ENCODE measurements around the gene CDHR3. TPM values are rescaled to one million over a fixed set of nuclear protein-coding genes. Genes with fewer than 3 reads are reported as not detected.

CDHR3 gene
- total and polyA plus RNA-seq, 2 of the 8 experiments (the other 6 are each of a cell fraction or from before 2014, with no cell fraction given), result 6.4 to 6.8 TPM

DNA sequence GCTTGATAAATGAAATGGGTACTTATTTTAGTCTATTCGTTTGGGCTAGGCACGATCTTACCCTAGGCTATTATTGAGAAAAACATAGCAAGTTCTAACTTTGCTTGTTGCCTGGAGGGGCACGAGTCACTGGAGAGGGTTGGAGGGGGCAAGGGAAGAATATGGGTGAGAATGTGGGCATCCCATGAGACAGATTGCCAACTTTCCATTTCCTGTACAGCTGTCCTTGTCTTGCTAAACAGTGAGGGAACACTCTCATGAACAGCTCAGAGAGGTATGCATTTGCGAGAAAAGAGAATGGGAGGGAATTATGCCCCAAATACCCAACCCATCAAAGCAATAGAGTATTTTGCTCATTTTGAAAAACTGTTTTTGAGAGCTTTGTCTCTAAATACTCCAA, 9.2 kb downstream of the CDHR3 start:
- Histone ChIP-seq H2BK20ac (ENCODE audit: low read length) (no peak overlapping the region), H3K14ac (ENCODE audit: insufficient read length) (no peak overlapping the region), H3K4ac (replicated peaks; ENCODE audit: insufficient read length, low read depth, low read length) (no peak overlapping the region), H3K23me2 (ENCODE audit: low read depth, low read length) (no peaks in the 10 kb centered on the region), H2BK12ac (ENCODE audit: low read depth, low read length) (no peak overlapping the region), H3K27ac (ENCODE audit: low read depth, low read length) (no peak overlapping the region), H2BK5ac (ENCODE audit: low read depth, low read length) (no peak overlapping the region), H3K27me3 (replicated peaks in 1 of 4; ENCODE audit: control insufficient read depth in 3 of 4, extremely low read depth in 1 of 4, insufficient read depth in 3 of 4, low read length in 3 of 4) (no peaks in the 10 kb centered on the region), H3K4me1 (replicated peaks in 1 of 4; ENCODE audit: control insufficient read depth in 3 of 4, insufficient read depth in 4 of 4, low read length in 3 of 4) (peaks cover 0 to 10% (median 4%) of the 10 kb centered on the region in 4 experiments; a peak in 3 of 7 replicates), H2AK5ac (ENCODE audit: low read depth, low read length) (no peak overlapping the region), H3K9ac (replicated peaks in 1 of 4; ENCODE audit: extremely low read depth in 1 of 4, low read depth in 3 of 4, low read length in 3 of 4) (no peak overlapping the region), H3K4me2 (ENCODE audit: insufficient read depth in 1 of 2, low read depth in 2 of 2, low read length in 2 of 2) (no peak overlapping the region), H2AFZ (ENCODE audit: low read length) (no peak overlapping the region), H3K79me2 (ENCODE audit: control insufficient read depth in 1 of 2, insufficient read depth in 2 of 2, low read length in 2 of 2) (no peaks in the 10 kb centered on the region), H2BK15ac (ENCODE audit: low read length) (0 out of 2 replicates have a peak overlapping the region, but pooled peaks have one; percentile 48), H3K56ac (replicated peaks; ENCODE audit: insufficient read length, low read depth, low read length) (no peak overlapping the region), H2BK120ac (replicated peaks; ENCODE audit: low read depth, low read length) (no peak overlapping the region), H3K9me3 (ENCODE audit: insufficient read depth in 2 of 2, low read depth in 1 of 2, low read length in 1 of 2) (no peaks in the 10 kb centered on the region), H4K91ac (replicated peaks; ENCODE audit: insufficient read length, low read length) (peak overlapping the region; percentile 13), H3K4me3 (ENCODE audit: extremely low read depth in 1 of 4, insufficient read depth in 2 of 4, low read depth in 3 of 4, low read length in 4 of 4) (no peak overlapping the region), H4K8ac (ENCODE audit: extremely low read depth, insufficient read depth, low read length) (no peak overlapping the region), H3K79me1 (ENCODE audit: low read depth, low read length) (no peaks in the 10 kb centered on the region), H3K36me3 (ENCODE audit: control insufficient read depth in 2 of 4, insufficient read depth in 4 of 4, low read length in 3 of 4) (no peaks in the 10 kb centered on the region), H3K23ac (ENCODE audit: insufficient read length) (no peak overlapping the region), H4K20me1 (replicated peaks in 1 of 2; ENCODE audit: control insufficient read depth in 1 of 2, insufficient read depth in 2 of 2, low read length in 2 of 2) (no peaks in the 10 kb centered on the region), H3K18ac (ENCODE audit: extremely low read depth, low read length) (no peak overlapping the region), H4K5ac (ENCODE audit: insufficient read length, low read depth, low read length) (no peak overlapping the region)
- DNase-seq (ENCODE audit: low read depth in 1 of 2, low spot score in 2 of 2) (no peak), FAIRE-seq (no peak)
- ChIA-PET CTCF (ENCODE audit: partially characterized antibody) (interaction anchor here (0.7 to 2.7 kb wide), 12 partner anchors 9 to 324 kb away, joined by 3 to 14 read pairs (median 4); no protein-coding TSS in a partner anchor), POLR2A (ENCODE audit: partially characterized antibody) (interaction anchor here (0.6 kb wide), 1 partner anchor 958 kb away, joined by 3 read pairs; the partner anchor contains the start of gene KMT2E)
- WGBS, 2 experiments (ENCODE audit: extremely low coverage in 1 of 2, insufficient coverage in 1 of 2, insufficient read length in 1 of 2, insufficient replicate concordance in 2 of 2, low coverage in 1 of 2, low lambda C conversion rate in 2 of 2, missing lambda C conversion rate in 1 of 2), result 74% methylated on average over 4 of the region's 4 CpGs; no CpG with 5 or more reads in 1 of the 2 experiments
- TF ChIP-seq, protein P1, sequence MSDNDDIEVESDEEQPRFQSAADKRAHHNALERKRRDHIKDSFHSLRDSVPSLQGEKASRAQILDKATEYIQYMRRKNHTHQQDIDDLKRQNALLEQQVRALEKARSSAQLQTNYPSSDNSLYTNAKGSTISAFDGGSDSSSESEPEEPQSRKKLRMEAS (IDR thresholded peaks at IDR 0.05), result no peak
- TF ChIP-seq RXRA (IDR thresholded peaks at IDR 0.05; ENCODE audit: insufficient read depth, low read depth, low read length), result no peak
- no peak for TF ChIP-seq RBBP5 (IDR thresholded peaks at IDR 0.05; ENCODE audit: borderline replicate concordance, low read depth, low read length)
- TF ChIP-seq, protein P2, sequence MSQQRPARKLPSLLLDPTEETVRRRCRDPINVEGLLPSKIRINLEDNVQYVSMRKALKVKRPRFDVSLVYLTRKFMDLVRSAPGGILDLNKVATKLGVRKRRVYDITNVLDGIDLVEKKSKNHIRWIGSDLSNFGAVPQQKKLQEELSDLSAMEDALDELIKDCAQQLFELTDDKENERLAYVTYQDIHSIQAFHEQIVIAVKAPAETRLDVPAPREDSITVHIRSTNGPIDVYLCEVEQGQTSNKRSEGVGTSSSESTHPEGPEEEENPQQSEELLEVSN (IDR thresholded peaks at IDR 0.05), result no peak
- TF ChIP-seq POLR2AphosphoS5 (IDR thresholded peaks at IDR 0.05; ENCODE audit: low read depth, low read length), result no peak
- no peak for TF ChIP-seq ATF2 (IDR thresholded peaks at IDR 0.05; ENCODE audit: low read length)
- no peak for TF ChIP-seq SP4 (IDR thresholded peaks at IDR 0.05; ENCODE audit: low read length)
- no peak for TF ChIP-seq POU5F1 (IDR thresholded peaks at IDR 0.05; ENCODE audit: low read depth, low read length)
- no peak for TF ChIP-seq GTF2F1 (IDR thresholded peaks at IDR 0.05; ENCODE audit: borderline replicate concordance, low read depth, low read length)
- no peak for TF ChIP-seq SIX5 (IDR thresholded peaks at IDR 0.05; ENCODE audit: low read depth, low read length)
